Activated CD8-positive, alpha-beta T cell treated with anti-CD3 and anti-CD28 coated beads, Interleukin-2, amount 10 ng/mL, durations not matched to agents 7 days and 5 days (primary cell): ENCODE results near the gene TMEM63A. TPM values are rescaled to one million over a fixed set of nuclear protein-coding genes. Genes with fewer than 3 reads are reported as not detected.
A peak's percentile ranks its signal among the peaks of the same experiment; 100 is the strongest.

Experiments used
- ATAC-seq: fragments of 150-1000 bp; cut with Tn5 transposase; one replicate; pipeline ENCODE4 v1.10.0; 2021; ENCODE audit warnings: moderate library complexity
- CTCF ChIA-PET: fragments of 350-600 bp; sonication (Branson Sonifier 250); formaldehyde crosslinking; loops from one replicate; lab custom pipeline; 2021; ENCODE audit warnings: antibody characterized with exemption; lab: Charles Lee
- POLR2A ChIA-PET: fragments of 350-600 bp; sonication (Branson Sonifier 250); formaldehyde crosslinking; loops from one replicate; lab custom pipeline; 2021; ENCODE audit warnings: antibody characterized with exemption; lab: Charles Lee
- DNase-seq: peaks from one replicate; pipeline ENCODE4 v3.0.0-alpha.2; 2020
- H3K27ac Mint-ChIP-seq: one replicate; pipeline ENCODE4 v1.8.0; 2021; ENCODE audit warnings: mild to moderate bottlenecking, mixed read lengths
- H3K27me3 Mint-ChIP-seq: one replicate; pipeline ENCODE4 v1.8.0; 2021; ENCODE audit warnings: low read depth, mixed read lengths
- H3K36me3 Mint-ChIP-seq: one replicate; pipeline ENCODE4 v1.8.0; 2021; ENCODE audit warnings: low read depth, mixed read lengths
- H3K4me1 Mint-ChIP-seq: one replicate; pipeline ENCODE4 v1.8.0; 2021; ENCODE audit warnings: low read depth, mixed read lengths
- H3K4me3 Mint-ChIP-seq: one replicate; pipeline ENCODE4 v1.8.0; 2021; ENCODE audit warnings: mild to moderate bottlenecking, mixed read lengths
- H3K9me3 Mint-ChIP-seq: one replicate; pipeline ENCODE4 v1.8.0; 2022; ENCODE audit warnings: mixed read lengths; ENCODE audit not compliant: insufficient read depth
- total RNA-seq, 2 experiments: library from RNA; stranded (reverse); gene quantifications; one replicate each; pipeline ENCODE4 v1.2.3, GENCODE V29; 2021

TMEM63A gene
- total RNA-seq, 2 experiments from 2014 or later: 83.5 to 85.8 TPM

DNA sequence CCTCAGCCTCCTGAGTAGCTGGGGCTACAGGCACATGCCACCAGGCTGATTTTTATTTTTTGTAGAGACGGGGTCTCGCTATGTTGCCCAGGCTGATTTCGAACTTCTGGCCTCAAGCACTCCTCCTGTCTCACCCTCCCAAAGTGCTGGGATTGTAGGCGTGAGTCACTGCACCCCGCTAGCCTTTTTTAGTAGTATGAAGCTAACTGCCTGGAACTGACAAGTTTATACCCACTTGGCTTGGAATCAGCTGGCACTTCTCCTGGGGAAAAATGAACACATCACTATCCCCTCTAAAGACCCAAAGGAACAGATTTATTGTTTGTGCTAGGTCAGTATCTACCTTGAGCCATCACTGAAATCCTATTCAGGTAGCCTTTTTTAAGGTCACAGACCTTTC is 19.0 kb downstream of the TMEM63A start:
- ATAC-seq: no peak
- Mint-ChIP-seq H3K27me3 (no peaks in the 10 kb centered on the region), H3K27ac (no peak overlapping the region), H3K4me3 (no peak overlapping the region), H3K4me1 (peaks cover 41% of the 10 kb centered on the region), H3K36me3 (peaks cover 83% of the 10 kb centered on the region), H3K9me3 (no peaks in the 10 kb centered on the region)
- CTCF ChIA-PET: no interaction called here
- no peak for DNase-seq
- POLR2A ChIA-PET: no interaction called here

DNA sequence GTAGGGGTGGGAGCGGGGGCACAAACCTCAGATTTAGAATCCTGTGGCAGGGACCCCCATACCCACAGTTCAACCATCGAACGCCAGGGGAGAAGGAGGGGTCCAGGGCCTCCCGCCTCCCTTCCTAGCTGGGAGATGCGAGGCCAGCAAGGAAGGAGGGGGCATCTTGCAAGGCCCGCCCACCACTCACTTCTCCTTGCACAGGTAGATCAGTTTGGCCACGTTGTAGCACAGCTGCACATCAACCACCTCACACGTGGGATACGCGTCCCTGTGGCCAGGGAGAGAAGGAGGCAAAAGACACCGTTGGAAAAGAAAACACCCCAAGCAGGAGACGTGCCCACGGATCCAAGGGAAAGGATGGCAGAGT is 19.6 kb downstream of the TMEM63A start:
- POLR2A ChIA-PET: no interaction called here
- CTCF ChIA-PET: no interaction called here
- Mint-ChIP-seq H3K27me3 (no peaks in the 10 kb centered on the region), H3K4me3 (no peak overlapping the region), H3K9me3 (no peaks in the 10 kb centered on the region), H3K4me1 (peaks cover 35% of the 10 kb centered on the region), H3K36me3 (peaks cover 82% of the 10 kb centered on the region), H3K27ac (no peak overlapping the region)
- no peak for DNase-seq
- ATAC-seq: no peak

DNA sequence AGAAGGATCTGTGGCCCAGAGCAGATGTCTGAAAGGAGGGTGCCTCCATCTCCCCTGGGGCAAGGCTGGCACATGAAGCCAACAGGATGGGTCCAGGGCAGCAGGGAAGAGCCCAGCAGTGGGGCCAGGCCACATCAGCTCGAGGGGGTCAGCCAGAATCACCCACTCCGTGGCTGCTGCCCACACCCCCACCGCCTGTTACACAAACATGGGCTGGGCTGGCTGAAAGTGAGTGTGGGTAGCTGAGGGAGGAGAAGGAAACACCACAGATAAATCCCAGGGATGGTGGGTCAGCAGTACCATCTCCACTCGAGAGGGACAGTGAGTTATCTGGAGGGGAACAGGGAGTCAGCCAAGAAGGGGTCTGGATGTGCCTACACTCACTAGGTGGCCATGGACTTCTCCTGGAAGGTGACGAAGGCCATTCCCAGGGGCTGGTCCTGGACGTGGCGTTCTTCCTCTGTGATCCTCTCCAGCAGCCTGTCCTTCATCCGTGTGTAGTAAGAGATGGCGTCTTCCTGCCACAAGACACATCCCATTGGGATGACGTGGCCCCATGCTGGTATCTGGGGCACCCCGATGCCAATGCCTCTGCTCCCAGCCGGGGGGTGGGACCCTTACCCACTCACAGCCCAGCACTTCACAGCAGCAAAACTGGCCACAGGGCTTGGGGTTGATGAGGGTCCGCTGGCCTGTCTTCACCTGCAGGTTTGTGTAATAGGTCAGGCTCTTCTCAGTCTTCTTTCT is 20.2 kb downstream of the TMEM63A start:
- POLR2A ChIA-PET: interaction anchor here (0.6 kb wide), 1 partner anchor 21 kb away, joined by 3 read pairs; no protein-coding TSS in a partner anchor
- peaks cover 79% of the 10 kb centered on the region for H3K36me3 Mint-ChIP-seq

DNA sequence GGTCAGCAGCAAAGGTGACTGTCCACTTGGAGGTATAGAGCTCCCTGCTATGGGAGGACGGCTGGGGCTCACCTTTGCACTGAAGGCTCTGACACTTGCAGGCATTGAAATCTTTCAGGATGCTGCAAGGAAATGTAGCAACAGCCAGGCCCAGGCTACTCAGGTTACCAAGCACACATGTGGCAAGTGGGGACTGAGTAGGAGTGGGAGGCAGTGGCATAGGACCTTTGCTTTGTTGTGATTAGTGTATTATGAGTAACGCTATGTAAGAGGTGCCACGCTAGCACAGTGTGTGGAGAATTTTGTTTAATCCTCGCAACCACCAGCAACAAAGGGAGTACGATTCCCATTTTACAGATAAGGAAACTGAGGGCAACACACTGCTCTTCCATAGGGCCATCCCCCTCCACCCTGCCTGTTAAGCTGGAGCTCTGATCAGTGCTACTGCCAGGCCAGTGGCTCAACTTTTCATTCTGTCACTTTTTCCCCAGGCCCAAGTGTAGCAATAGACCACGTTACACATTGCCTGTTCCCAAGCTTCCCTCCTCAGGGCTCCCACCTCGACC is 21.2 kb downstream of the TMEM63A start:
- no peak for DNase-seq
- Mint-ChIP-seq H3K27ac (no peak overlapping the region), H3K4me1 (peaks cover 27% of the 10 kb centered on the region), H3K27me3 (no peaks in the 10 kb centered on the region), H3K4me3 (no peak overlapping the region), H3K9me3 (no peaks in the 10 kb centered on the region), H3K36me3 (peaks cover 75% of the 10 kb centered on the region)
- CTCF ChIA-PET: no interaction called here
- POLR2A ChIA-PET: interaction anchor here (0.6 kb wide), 2 partner anchors 11 to 22 kb away, joined by 3 read pairs; no protein-coding TSS in a partner anchor
- ATAC-seq: no peak

More for the DNA sequence above, 20.2 kb downstream of the TMEM63A start:
- no peaks in the 10 kb centered on the region for H3K9me3 Mint-ChIP-seq
- no peak for DNase-seq
- CTCF ChIA-PET: no interaction called here
- no peak overlapping the region for H3K4me3 Mint-ChIP-seq
- no peaks in the 10 kb centered on the region for H3K27me3 Mint-ChIP-seq
- ATAC-seq: no peak
- no peak overlapping the region for H3K27ac Mint-ChIP-seq
- H3K4me1 Mint-ChIP-seq: peaks cover 29% of the 10 kb centered on the region

- POLR2A ChIA-PET: interaction anchor here (1.1 kb wide), 1 partner anchor 12 kb away, joined by 3 read pairs; no protein-coding TSS in a partner anchor
- ATAC-seq (no peak), DNase-seq (no peak)
- Mint-ChIP-seq H3K4me3 (no peak overlapping the region), H3K36me3 (peaks cover 74% of the 10 kb centered on the region), H3K27me3 (no peaks in the 10 kb centered on the region), H3K9me3 (no peaks in the 10 kb centered on the region), H3K27ac (no peak overlapping the region), H3K4me1 (peaks cover 24% of the 10 kb centered on the region)
- CTCF ChIA-PET: no interaction called here
These were observed 22.1 kb downstream of the TMEM63A start for GRCh38 chr1:225860107-225860506.

DNA sequence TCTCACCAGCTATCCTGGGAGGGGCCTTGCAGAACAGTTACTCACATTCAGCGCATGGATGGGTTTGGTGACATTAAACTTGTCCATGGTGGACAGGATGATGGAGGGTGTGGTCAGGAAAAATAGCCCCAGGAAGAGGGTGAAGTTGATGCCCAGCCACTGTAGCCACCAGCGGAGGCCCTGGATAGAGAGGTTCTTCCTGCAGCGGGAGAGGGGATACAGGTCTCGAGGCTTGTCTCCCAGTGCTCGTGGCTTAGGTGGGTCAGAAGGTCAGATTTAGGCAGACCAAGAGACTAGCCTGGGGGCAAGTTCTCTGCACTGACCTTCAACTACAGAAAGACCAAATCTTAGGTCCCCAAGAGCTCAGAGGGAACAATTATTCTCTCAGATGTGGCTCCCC is 23.0 kb downstream of the TMEM63A start:
- ChIA-PET CTCF (interaction anchor here (1.5 kb wide), 1 partner anchor 12 kb away, joined by 3 read pairs; no protein-coding TSS in a partner anchor), POLR2A (interaction anchor here (1.1 kb wide), 1 partner anchor 11 kb away, joined by 3 read pairs; no protein-coding TSS in a partner anchor)
- H3K4me3 Mint-ChIP-seq: no peak overlapping the region
- no peak for ATAC-seq
- peaks cover 16% of the 10 kb centered on the region for H3K4me1 Mint-ChIP-seq
- no peak overlapping the region for H3K27ac Mint-ChIP-seq
- no peaks in the 10 kb centered on the region for H3K9me3 Mint-ChIP-seq
- H3K27me3 Mint-ChIP-seq: no peaks in the 10 kb centered on the region
- peaks cover 74% of the 10 kb centered on the region for H3K36me3 Mint-ChIP-seq
- DNase-seq: no peak

DNA sequence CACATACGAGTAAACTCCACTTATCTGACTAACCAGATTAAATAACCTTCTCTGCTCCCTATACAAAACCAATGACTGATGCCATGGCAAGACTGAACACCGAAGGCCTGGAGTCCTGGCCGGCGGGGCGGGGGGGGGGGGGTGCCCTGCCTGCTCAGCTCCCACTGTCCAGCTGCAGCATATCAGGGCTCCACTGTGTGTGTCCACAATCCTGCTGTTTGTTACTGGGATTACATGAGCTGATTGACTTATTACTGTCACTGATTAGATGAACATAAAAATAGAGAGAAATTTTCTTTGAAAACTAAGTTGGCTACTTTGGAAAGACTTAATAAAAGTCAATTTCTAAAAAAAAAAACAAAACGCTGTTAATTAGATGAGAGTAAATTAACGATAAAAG is 24.9 kb downstream of the TMEM63A start:
- H3K27me3 Mint-ChIP-seq: no peaks in the 10 kb centered on the region
- DNase-seq: no peak
- H3K36me3 Mint-ChIP-seq: peaks cover 81% of the 10 kb centered on the region
- H3K27ac Mint-ChIP-seq: no peak overlapping the region
- no peak overlapping the region for H3K4me3 Mint-ChIP-seq
- ChIA-PET POLR2A (no interaction called here), CTCF (interaction anchor here (0.9 to 1.7 kb wide), 5 partner anchors 11 to 106 kb away, joined by 3 to 5 read pairs (median 3); partner anchors contain the start of gene SRP9)
- no peaks in the 10 kb centered on the region for H3K9me3 Mint-ChIP-seq
- peaks cover 22% of the 10 kb centered on the region for H3K4me1 Mint-ChIP-seq
- ATAC-seq: no peak

- Mint-ChIP-seq H3K4me1 (peaks cover 33% of the 10 kb centered on the region), H3K9me3 (no peaks in the 10 kb centered on the region), H3K27me3 (no peaks in the 10 kb centered on the region), H3K4me3 (no peak overlapping the region), H3K27ac (no peak overlapping the region), H3K36me3 (peaks cover 80% of the 10 kb centered on the region)
- POLR2A ChIA-PET: no interaction called here
- DNase-seq (no peak), ATAC-seq (no peak)
- CTCF ChIA-PET: interaction anchor here (0.7 to 2.3 kb wide), 4 partner anchors 9 to 132 kb away, joined by 3 to 9 read pairs (median 3); partner anchors contain the start of gene TMEM63A
These were observed 26.5 kb downstream of the TMEM63A start for GRCh38 chr1:225855503-225856300.

GRCh38 chr1:225853441-225853840 is 28.7 kb downstream of the TMEM63A start:
- ATAC-seq (no peak), DNase-seq (no peak)
- Mint-ChIP-seq H3K4me1 (peaks cover 53% of the 10 kb centered on the region), H3K27ac (no peak overlapping the region), H3K4me3 (no peak overlapping the region), H3K36me3 (peaks cover 81% of the 10 kb centered on the region), H3K9me3 (no peaks in the 10 kb centered on the region), H3K27me3 (no peaks in the 10 kb centered on the region)
- CTCF ChIA-PET: interaction anchor here (1.3 kb wide), 1 partner anchor 28 kb away, joined by 6 read pairs; the partner anchor contains the start of gene TMEM63A
- POLR2A ChIA-PET: no interaction called here

- H3K27me3 Mint-ChIP-seq: no peaks in the 10 kb centered on the region
- H3K27ac Mint-ChIP-seq: peak overlapping the region; percentile 69
- H3K9me3 Mint-ChIP-seq: no peaks in the 10 kb centered on the region
- DNase-seq: no peak
- peaks cover 80% of the 10 kb centered on the region for H3K36me3 Mint-ChIP-seq
- ChIA-PET CTCF (interaction anchor here (1.3 to 1.8 kb wide), 2 partner anchors 29 to 58 kb away, joined by 5 to 6 read pairs; partner anchors contain the start of gene TMEM63A), POLR2A (interaction anchor here (0.6 to 1.3 kb wide), 3 partner anchors 54 to 75 kb away, joined by 3 read pairs; partner anchors contain the start of genes PYCR2 and SRP9)
- H3K4me3 Mint-ChIP-seq: no peak overlapping the region
- H3K4me1 Mint-ChIP-seq: peaks cover 61% of the 10 kb centered on the region
- no peak for ATAC-seq
These were observed 29.6 kb downstream of the TMEM63A start for GRCh38 chr1:225852413-225853124.

GRCh38 chr1:225851805-225852204 is 30.4 kb downstream of the TMEM63A start:
- DNase-seq: peak; percentile 41
- H3K4me1 Mint-ChIP-seq: peaks cover 60% of the 10 kb centered on the region
- H3K27me3 Mint-ChIP-seq: no peaks in the 10 kb centered on the region
- peak overlapping the region; percentile 69 for H3K27ac Mint-ChIP-seq
- no peaks in the 10 kb centered on the region for H3K9me3 Mint-ChIP-seq
- peak; percentile 42 for ATAC-seq
- ChIA-PET CTCF (interaction anchor here (1.8 kb wide), 1 partner anchor 59 kb away, joined by 5 read pairs; no protein-coding TSS in a partner anchor), POLR2A (interaction anchor here (0.9 to 1.3 kb wide), 2 partner anchors 72 to 74 kb away, joined by 3 read pairs; partner anchors contain the start of genes PYCR2 and SRP9)
- H3K36me3 Mint-ChIP-seq: peaks cover 78% of the 10 kb centered on the region
- no peak overlapping the region for H3K4me3 Mint-ChIP-seq
